Measurements from ENCODE around the gene CTSZ. TPM values are rescaled to one million over a fixed set of nuclear protein-coding genes. Genes with fewer than 3 reads are reported as not detected.
"Not testable (repeated sequence)": the region's sequence is repeated elsewhere in the genome, so short reads cannot be mapped to it uniquely, and the experiment has no call there.

CTSZ gene
- polyA plus RNA-seq (2013, experiment 1 of 2; ENCODE audit: insufficient read length), result 197 TPM
- polyA plus RNA-seq (2013, experiment 2 of 2; ENCODE audit: insufficient read length), result 162 TPM

DNA sequence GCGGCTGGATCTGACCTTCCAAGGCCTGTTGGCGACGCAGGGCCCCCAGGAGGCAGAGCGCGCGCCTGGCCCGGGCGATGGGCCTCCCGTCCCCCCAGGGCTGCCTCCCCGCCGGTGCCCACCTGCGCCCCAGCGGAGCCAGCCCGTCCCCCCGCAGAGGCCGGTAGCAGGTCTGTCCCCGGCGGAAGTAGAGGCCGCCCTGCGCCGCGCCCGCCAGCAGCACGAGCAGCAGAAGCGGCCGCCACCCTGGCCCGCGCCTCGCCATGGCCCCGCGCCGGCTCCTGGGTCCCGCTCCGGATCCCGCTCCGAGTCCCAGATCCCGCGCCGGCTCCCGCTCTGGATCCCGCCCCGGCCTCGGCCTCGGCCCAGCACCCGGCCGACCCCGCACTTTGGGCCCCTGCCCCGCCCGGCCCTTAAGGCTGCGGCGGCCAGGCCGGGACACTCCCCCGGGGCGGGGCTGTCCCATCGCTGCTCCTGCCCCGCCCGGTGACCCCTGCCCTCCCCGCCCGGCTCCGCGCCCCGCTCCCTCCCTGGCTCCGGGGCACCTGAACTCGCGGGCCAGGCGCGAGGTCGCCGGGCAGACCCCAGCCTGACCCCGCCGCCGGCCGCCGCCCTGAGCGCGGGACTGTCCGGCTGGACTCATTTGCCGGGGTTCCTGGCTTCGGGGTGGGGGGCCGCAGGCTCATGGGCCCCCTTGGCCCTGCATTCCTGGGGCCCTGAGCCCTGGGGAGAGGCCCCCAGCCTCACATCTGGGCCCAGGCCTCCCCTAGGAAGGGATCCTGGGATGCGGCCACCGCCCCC, at the start of gene CTSZ:
Gene CTSZ, minus strand, starts transcription at position 391 of the 801 bp plus-strand sequence. Its CDS starts 126 bp downstream, at position 265.
- peak; percentile 54 for DNase-seq

DNA sequence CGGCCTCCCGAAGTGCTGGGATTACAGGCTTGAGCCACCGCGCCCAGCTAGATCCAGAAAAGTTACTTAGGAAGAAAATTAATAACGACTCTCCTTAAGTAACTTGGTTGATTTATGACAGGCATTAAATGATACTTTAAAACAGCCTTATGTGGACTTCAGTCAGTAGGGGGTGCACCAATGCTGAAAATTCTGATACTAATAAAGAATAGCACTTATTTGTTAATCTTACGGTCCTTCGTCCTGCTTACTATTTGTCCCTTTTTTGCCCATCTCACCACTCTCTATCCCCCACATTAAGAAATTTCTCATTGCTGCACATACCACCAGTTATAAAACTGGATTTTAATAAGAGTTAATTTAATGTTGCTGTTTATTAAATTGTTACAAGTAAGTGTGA, 48.2 kb upstream of the CTSZ start:
- no peak for DNase-seq

DNA sequence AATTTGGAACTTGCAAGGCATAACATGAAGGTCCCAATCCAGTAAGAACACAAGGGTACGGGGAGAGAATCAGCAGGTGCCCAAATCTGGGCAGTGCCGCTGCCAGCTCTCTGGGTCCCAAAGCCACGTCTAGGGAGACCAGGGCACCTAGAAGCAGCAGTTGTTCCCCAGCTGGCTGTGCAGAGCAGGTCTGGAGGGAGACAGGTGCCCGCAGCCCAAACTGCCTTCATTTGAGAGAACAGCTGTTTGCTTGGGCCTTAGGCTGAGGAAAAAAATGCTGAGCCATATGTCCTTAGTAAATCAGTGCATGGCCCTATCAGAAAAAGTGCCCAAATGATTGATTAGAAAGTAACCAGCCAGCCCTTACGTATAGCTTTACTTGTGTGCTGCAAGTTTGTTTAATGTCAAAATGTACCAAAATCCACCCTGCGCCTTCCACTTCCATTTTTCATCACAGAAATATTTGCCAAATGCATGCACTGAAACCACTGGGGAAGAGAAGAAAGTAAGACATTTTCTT, 44.7 kb upstream of the CTSZ start:
- no peak for DNase-seq

DNA sequence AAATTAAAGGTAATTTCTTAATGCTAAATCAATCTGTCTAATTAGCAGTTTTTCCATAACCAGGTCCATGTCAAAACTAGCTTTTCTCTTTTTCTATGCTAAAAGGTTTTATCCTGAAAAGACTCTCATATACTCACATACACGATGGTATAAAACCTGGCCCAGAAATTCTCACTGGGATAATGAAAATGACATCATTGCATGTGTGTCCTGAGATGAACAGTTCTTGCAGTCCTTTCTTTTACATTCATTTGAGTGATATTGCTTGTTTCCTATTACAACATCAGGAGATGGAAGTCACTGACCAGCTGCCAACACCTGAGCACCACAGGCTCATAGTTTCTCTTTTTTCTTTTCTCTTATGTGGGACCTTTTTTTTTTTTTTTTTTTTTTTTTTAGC, 43.4 kb upstream of the CTSZ start:
- DNase-seq, result no peak

DNA sequence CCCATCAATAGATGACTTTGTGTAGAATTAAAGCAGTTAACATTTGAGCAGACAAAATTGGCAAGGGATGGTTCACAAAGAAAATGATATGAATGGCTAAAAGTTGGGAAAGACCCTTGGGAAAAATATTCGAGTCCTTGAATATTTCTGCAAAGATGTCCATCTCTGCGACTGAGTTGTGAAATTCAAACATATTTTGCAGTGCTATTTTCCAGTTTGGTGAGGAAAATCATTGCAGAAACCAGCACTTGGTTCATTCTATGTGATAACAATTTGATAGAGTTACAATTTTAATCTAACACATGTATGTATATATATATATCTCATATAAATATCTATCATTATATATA, 41.6 kb upstream of the CTSZ start:
- no peak for DNase-seq

DNA sequence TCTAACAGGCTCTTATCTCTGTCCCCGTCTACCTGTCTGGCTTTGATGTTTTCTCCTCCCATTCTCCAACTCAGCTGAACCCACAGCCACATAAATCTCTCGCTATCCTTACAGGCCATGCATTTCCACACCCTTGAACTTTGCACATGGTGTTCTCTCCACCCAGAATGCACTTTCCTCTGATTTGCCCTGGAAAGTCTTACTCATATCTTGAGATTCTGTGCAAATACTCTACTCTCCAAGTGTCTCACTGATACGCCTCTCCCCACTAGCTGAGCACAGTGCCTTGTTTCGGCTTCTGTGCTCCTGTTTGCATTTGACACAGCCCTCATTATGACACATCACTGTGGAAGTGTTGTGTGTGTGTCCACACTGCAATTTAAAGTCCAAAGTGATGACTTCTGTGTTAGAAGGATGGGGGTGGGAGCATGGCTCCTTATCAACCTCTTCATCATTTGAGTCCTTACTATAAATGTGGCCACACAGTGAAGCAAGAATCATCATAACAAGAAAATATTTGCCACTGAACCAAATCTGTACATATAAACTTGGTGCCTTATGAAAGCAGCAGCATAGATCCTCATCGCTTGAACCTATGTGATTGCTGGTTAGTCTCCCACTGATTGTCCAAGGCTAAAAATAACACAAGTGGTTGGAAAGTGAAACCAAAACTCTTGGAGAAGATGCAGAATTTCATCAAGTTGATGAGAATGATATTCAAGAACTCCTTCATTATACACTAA, 41.1 kb upstream of the CTSZ start:
- peak; percentile 64 for DNase-seq

DNA sequence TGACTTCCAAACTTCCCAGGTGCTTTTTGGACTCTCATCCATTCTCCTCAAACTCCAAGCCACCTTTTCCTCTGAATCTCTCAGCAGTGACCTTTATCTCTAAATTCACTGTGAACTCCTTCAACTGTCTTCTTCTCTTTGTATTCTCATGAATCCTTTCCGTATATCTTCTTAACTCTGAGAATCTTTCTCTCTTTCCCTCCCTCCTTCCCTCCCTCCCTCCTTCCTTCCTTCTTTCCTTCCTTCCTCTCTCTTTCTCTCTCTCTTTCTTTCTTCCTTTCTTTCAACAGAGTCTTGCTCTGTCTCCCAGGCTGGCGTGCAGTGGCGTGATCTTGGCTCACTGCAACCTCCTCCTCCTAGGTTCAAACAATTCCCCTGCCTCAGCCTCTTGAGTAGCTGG, 39.8 kb upstream of the CTSZ start:
- no peak for DNase-seq

DNA sequence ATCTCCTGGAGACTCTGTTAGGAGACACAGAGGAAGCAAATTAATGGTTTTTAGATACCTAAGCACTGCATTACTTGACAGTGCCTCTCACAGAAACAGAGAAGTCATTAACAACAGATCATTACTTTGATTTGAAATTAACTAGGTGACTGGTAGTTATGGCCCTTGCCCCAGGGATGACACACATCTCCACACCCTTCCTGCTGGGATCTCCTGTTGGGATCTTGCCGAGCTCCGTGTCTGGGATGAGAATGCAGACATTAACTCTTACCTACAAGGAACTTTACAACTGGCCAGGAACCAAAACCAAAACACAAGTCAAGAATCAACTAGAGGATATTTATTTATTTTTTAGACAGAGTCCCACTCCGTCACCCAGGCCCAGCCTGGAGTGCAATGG, 37.7 kb upstream of the CTSZ start:
- DNase-seq, result no peak

DNA sequence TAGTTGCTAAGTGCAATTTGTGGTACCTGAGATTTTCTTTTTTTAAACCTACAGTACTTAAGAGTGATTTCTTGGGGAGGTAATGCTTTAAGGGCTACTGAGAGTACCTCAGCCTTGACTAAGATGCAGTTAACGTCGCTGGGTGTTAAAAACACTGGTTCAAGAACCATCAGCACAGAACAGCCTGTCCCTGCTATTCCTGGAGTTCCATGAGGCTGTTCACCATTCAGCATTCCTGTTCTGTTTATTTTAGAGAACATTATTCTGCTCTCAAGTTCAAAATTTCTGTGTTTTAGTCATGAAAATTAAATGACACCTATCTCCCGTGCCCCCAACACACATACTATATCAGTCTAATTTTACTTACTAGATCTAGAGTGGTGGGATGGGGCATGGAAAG, 37.2 kb upstream of the CTSZ start:
- DNase-seq, result no peak

DNA sequence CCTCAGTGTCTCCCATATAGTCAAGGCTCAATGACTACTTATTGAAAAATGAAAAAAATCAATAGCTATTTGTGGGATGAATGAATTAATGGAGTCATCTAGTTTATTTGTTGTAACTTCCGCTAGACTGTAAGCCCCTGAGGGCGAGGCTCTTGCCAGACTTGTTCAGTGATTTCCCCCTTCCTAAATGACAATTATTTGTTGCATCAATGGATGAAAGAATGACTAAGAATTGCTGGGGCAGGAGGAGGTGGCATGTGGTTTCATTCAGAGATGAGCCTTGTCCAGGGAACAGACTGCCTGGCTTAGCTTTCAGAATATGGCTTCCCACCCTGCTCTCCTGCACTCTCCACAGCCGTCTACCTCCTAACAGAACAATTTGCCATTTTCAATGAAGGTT, 36.6 kb upstream of the CTSZ start:
- DNase-seq, result no peak

DNA sequence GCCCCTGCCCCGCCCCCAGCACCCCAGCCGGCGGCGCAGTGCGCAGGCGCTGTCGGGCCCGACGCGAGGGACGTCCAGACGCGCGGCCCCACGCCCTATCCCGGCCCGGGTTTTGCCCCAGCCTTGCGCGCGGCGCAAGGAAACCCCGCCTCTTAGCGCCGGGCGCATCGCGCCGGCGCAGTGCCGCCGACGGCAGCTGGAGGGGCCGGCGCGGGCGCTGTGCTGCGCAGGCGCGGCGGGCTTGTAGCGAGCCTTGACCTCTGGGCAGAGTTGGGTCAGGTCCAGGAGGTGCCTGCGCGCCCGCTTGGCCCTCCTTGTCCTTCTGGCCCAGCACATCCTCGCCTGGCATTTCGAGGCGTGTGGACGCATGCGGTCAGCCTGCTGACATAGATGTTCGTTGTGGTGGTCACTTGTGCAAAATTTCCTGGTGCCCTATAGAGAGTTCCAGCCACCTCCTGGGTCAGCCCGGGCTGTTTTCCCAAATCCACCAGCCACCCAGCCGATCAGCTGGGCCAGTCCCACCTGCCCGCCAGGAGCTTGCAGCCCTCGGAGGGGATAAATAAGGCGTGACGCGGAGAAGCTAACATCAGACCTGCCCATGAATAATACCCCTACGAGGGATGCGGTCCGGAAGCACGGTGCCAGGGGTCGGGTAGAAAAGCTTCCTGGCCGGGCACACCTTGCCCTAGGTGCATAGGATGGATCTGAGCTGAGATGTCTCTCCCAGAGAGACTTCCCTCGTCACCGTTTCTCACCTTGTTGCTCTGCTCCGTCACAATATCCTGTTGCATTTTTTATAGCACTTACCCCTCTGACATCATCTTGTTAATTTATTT, 36.0 kb upstream of the CTSZ start:
- DNase-seq, result peak; percentile 91

DNA sequence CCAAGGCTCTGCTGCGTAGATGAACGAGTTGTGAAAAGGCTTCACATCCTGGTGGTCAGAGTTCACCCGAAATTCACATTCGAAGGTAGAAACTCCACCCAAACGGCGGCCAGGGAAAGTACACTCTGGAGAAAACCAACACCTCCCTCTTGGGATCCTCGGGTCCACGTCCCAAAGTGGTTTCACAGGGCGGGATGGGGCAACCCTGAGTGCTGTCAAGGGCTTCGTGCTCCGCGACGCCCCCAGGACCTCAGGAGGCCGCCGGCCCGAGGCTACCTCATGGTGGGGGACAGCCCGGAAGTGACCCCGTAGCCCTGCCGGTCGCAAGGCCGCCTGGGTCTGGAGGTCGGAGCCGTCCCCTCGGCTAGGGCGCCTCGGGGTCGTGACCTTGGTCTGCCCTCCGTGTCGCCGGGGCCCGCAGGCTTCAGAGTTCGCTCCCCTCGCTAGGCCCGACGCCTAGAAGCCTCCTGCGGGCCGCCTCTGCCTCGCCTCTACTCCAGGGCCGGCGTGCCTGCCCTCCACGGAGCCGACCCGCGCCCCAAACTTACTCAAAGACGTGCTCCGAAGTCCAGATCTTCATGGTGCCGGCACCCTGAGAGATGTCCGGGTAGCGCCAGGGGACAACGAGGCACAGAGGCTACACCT, 35.2 kb upstream of the CTSZ start, which contains the start of gene PRELID3B:
Gene PRELID3B, minus strand, starts transcription at position 636 of the 645 bp plus-strand sequence. Its CDS starts 56 bp downstream, at position 580.
- DNase-seq, result peak; percentile 37

DNA sequence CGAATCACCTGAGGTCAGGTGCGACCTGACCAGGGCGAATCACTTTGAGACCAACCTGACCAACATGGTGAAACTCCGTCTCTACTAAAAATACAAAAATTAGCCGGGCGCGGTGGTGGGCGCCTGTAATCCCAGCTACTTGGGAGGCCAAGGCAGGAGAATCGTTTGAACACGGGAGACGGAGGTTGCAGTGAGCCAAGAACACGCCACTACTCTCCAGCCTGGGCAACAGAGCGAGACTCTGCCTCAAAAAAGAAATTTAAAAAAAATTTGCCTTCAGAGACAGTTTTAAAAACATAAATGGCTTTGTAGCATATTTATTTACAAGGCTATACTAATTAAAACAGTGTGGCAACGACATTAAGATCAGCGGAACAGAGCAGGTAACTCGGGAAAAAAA, 34.4 kb upstream of the CTSZ start:
- DNase-seq, result not testable (repeated sequence)

DNA sequence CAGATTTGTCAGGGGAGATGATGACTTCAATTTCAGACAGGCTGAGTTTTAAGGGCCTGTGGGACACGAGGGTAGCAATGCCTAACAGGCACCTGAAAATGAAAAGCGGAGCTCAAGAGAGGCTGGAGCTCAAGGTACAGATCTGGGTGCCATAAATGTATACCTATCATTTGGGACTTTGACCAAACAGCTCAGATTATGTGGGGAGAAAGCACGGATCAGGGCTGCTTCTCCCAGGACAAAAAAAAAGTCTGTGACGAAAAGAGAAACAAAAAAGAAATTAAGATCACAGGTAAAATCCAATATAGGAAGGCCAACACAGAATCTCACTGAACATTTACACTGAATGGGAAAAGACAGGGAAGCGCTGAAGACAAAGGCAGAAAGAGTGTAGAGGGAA, 33.6 kb upstream of the CTSZ start:
- DNase-seq, result no peak

DNA sequence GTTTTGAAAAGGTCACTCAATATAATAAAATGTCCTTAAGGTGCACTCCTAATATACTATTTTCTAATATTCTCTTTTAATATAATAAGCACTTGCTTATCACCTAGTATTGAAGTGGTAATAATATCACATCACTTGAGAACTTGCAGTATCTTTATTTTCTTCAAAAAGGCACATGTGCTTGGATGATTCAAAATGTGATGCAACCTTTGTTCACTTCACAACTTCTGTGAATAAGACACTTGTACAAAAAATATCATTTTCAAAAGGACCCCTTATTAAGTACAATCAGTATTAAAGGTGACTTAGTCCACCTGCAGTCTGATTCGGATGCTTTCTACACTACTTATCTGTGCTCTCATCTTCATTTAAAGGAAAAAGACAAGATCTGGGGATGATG, 32.2 kb upstream of the CTSZ start:
- no peak for DNase-seq

DNA sequence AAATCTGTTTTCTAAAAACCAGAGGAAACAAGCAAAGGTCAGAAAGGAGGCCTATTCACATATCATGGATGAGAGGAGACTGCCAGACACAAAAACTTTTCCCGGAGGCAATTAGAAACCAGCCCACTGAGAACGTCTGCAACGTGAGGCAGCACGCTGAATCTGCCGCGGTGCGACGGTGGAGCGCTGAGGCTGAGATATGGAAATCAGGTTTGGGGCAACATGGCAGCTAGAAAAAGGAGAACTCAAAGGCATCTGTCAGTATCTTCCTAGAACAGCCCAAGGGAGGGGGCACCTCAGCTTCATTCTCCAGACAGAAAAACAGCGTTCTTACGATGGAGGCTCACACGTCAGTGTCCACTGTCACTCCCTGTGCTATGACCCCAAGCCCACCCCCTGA, 30.3 kb upstream of the CTSZ start:
- no peak for DNase-seq

DNA sequence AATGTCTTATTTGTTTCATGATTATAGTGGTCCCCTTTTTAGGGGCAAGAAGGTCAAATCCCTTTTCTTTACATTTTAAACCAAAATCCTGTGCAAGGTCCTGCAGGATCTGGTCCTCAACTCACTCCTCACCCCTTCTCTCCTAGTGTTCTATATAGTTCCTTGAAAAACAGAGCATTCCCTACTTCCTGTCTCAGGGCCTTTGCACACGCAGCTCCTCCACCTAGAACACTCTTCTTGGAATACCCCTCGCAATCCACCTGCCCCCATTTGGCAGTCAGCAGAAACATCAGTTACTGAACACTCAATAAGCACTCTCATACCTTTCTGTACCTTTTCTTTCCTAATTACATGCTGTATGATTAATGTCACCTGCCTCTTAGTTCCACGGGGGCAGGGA, 28.3 kb upstream of the CTSZ start:
- no peak for DNase-seq

DNA sequence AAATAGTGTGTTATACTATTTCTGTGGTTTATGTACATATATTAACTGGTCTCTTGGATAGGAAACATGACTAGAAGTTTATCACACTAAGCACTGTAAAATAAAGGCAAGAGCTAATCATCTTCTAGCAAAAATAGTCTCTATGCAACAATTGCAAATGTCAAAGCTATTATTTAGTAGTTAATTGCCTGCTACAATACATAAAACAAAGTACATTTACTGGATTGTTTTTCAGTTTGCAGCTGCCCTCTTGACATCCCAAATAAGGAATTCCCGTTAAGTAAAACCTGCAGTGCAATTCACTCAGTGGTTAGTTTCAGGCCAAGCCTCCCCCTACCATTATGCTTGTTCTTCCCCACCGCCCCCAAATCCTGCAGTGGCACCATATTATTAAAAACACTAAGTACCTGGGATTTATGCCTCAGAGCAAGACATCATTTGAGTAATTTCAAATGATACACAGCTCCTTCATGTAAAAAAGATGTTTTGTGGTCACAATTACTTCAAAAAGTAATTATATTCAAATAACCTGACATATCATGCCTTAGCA, 26.6 kb upstream of the CTSZ start:
- no peak for DNase-seq

DNA sequence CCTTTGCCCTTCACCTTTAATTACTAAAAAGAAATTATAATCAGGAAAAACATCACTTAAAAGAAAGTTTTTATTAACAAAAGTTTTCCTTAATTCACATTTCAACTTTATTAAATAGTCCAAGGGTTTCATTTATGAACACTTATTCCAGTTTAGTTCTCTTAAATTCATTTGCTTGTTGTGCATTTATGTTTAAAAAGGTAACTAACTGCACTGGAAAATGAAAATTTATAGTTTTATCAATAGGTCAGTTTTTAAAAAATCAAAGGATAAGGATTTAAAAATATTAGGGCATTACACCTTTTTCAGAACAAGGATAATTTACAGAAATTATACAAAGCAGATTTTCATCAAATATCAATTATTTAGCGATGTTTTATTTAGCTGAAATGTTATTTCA, 26.0 kb upstream of the CTSZ start:
- no peak for DNase-seq

DNA sequence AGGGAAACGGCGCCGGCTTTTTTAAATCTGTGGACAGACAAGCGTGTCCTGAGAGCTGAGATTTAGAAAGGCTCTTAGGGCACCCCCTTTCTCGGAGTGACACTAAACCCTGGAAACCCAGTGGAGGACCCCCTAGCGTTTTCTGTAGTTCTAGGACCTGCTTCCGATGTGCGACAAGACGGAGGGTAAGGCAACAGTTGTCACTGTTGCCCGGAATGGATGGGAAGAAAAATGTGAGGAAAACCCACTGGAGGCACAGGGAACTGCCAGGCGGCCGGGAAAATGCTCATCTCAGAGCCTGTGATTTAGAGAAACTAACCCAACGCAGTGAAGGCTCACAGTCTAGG, 25.6 kb upstream of the CTSZ start:
- DNase-seq, result peak; percentile 61

DNA sequence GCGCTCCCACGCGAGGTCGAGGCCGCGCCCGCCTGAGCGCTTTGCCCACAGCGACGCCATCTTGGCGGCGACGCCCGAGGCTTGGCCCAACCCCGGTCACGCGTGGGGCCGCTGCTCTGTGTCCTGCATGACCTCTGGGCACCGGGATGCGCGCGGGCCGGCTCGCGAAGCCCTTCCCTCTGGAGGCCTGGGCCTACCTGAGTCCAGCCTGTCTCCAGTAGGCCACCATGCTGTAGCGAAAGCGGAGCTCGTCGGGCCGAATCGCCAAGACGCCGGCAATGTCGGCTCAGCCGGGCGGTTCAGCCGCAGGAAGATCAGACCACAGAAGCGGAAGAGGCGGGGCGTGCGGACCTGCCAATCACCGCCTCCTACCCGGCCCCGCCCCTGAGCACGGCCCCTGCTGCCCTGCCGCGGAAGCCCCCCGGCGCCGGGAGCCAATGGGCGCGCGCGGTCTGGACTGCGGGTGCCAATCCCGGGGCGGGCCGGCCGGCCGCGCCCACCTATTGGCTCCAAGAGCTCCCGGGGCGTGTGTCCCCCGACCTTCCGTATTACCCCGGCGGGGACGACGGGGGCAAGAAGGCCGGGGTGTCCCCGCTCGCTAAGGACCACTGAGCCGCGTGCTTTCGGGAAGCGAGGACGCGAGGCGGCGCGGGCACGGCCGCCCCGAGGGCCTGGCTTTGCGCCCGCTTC, 25.1 kb upstream of the CTSZ start, which contains the start of gene ATP5F1E:
Gene ATP5F1E, minus strand, starts transcription at position 313 of the 690 bp plus-strand sequence. Its CDS starts 84 bp downstream, at position 229.
- peak; percentile 95 for DNase-seq
